Tibial nerve (tissue), 4 donors: ENCODE measurements around the gene A3GALT2.

Experiments used
- CTCF ChIP-seq, 5 experiments: fragments of 200-600 bp in 3 of 5; fragments of 450-650 bp in 2 of 5; sonication (generic) in 3 of 5; IDR thresholded peaks; one replicate each; pipeline ENCODE4 v1.5.1; 2016 to 2019; ENCODE audit warnings: antibody characterized with exemption in 5 of 5, mild to moderate bottlenecking in 3 of 5, moderate library complexity in 2 of 5
- EP300 ChIP-seq, 2 donors: sonication (generic); formaldehyde crosslinking; IDR thresholded peaks; one replicate each; pipeline ENCODE4 v1.6.1; 2017; ENCODE audit warnings: antibody characterized with exemption in 2 of 2, mild to moderate bottlenecking in 1 of 2
- POLR2A ChIP-seq, 2 donors: fragments of 450-650 bp; IDR thresholded peaks; one replicate each; pipeline ENCODE4 v1.6.1; 2017; ENCODE audit warnings: antibody characterized with exemption in 2 of 2, mild to moderate bottlenecking in 2 of 2, moderate library complexity in 2 of 2

DNA sequence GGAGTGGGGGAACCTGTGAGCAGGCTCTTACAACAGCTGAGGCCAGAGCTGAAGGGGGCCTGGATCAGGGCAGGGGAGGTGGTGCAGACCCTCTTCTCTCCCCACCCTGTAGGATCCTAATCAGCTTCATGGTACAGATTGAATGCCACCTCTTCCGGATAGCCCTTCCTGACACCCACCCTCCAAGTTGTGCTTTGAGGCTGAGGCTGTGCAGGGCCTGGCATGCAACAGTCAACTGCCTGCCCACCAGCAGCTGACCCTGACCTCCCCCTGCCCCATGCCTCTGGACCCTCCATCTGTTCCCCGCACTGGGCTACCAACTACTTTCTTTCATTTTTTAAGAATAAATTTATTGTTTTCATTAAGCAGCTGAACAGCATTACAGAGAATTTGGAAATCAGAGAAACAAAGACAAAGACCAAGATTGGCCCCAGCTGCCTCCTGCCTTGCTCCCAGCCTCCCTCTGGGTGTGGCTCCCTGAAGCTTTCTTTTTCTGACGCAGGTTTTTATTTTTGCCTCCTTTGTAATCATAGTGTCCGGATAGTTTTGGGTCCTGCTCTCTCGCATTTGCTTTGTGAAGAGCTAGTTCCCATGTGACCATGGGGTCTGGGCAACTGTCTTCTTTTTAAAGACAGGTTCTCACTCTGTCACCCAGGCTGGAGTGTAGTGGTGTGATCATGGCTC, 51.8 kb downstream of the A3GALT2 start:
- TF ChIP-seq POLR2A (IDR thresholded peaks at IDR 0.05) (no peak), CTCF (IDR thresholded peaks at IDR 0.05) (no peak), EP300 (IDR thresholded peaks at IDR 0.05) (no peak)
